Endothelial cell of coronary artery (primary cell): ENCODE data around the gene RFX3. TPM values are rescaled to one million over a fixed set of nuclear protein-coding genes. Genes with fewer than 3 reads are reported as not detected.

Experiments used
- total RNA-seq: library from RNA; depleted of rRNA; stranded (reverse); fragments of >200 nt; gene quantifications from 2 replicates; pipeline ENCODE4 v1.2.3, GENCODE V29; 2014

Gene RFX3
- total RNA-seq: 5.0 and 7.1 TPM in 2 replicates

GRCh38 chr9:3525836-3526164 lies at the start of gene RFX3:
Gene RFX3, minus strand, starts transcription at chr9:3526001. Its CDS starts 130,413 bp downstream, at chr9:3395588.

